GM19351 (cell line): Measurements from ENCODE around the gene ENC1.

ENCODE experiments used
- ATAC-seq: cut with Tn5 transposase; IDR thresholded peaks from one replicate; pipeline ENCODE4 v1.9.1; 2021; ENCODE audit warnings: mild to moderate bottlenecking, moderate library complexity; ENCODE audit not compliant: unreplicated experiment

ENC1 gene

DNA sequence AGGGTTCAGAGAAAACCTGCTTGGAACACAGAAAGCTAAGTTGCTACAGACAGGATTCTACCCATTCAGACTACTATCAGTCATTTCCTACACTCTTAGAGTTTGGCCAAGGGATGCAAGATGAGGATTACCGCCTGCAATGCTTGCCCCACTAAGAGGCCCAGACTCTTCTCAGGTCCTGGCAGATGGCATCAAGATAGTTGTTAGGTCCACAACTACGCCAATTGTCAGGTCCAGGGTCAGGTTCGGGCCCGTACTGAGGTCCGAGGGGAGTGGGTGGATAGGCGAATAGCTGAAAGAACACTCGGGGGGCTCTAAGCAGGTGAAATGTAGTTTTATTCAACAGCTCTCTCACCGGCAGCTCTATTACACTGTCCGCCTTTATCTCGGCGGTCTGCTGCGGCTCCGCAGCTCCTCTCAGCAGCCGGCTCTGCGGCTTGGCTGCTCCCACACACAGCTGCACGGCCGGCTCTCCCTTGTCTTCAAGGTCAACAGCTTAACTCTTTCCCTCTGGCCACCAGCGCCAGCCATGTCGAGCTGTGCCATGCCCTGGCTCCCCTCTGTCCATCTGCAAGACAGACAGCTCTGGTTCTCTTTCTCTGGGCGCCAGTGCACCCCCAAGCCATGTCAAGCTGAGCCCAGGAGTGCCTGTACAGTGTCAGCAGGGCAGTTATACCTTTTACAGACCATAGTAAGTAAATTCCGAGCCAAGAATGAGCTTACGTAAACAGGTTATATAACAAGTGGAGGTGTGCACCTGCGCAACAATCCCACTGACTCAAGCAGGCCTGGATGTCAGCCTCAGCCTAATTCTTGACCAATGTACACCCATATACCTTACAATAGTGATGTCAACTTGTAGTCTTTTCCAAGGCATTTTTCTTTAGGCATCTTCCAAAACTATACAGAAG is 24.0 kb downstream of the ENC1 start:
- no peak for ATAC-seq

DNA sequence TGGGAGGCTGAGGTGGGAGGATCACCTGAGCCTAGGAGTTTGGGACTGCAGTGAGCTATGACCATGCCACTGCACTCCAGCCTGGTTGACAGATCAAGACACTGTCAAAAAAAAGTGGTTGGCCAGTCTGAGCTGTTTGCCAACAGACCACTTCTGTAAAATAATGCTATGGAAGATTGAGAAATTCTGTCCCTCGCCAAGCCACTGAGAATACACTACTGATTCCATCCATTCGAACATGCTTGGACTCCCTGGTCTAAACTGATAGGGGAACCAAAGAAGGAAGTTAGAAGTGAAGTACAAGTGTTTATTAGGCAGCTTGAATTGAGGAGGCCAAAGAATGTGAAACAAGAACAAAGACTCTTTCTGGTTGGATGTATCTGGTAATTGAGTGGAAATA is 27.2 kb downstream of the ENC1 start:
- no peak for ATAC-seq

DNA sequence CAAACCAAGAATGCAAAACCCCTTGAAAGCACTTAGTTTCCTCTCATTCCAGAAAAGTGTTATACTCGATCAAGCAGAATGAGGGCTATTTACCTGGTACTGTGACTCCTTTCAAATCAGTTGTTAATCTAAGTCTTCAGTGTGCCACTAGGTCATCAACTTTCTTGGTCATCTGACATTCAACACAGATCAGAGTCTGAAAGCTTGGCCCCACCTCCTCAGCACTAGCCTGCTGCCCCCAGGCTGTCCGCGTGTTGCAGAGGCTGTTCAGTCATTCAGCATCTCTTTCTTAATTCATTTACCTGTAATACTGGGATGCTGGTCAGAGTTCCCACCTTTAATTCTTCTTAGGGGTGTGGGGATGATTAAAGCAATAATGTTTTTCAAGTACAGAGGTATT is 28.5 kb downstream of the ENC1 start:
- ATAC-seq, result no peak

DNA sequence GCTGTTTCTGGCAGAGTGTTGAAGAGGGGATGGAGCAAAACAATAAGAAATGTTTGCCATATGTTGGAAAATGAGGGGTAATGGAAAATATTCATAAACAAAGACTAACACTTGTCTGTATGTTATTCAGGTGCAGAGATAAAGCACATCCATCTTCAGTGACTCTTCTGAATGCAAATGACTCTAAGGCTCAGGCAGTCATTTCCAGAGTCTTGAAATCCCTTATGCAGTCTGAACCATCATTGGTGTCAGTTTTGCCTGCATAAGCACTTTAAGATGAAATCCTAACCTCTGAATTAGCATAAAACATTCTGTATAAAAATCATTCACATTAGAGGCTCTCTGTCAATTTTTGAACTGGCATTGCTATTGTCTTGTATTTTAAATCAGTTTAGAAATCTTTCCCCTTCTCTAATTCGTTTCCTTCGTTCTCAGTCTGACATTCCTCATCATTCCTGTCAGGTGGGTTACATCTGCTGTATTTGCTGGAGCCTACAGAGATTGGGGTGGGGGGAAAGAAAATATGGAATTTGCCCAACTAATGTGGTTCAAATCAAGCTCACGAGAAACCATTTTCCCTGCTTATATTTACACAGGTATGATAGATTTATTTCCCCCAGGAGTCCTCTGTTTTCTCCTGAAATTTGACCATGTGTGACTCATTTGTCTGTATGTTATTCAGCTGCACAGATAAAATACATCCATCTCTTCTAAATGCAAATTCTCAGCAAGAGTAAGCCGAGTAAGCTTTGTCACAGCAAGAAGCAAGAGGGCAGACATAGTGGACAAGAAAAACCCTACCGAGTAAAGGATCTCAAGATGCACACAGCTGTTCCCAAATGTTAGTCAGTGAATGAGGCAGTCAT is 31.6 kb downstream of the ENC1 start:
- ATAC-seq, result no peak

DNA sequence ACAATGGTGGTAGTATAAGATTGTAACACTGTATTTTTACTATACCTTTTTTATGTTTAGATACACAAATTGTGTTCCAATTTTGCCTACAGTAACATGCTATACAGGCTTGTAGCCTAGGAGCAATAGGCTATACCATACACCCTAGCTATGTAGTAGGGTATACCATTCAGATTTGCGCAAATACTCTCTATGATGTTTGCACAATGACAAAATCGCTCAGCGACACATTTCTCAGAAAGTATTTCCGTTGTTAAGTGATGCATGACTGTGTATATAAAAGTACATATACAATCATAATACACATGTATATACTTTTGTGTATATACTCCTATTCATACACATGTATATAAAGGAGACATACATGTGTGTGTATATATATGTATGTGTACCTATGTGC is 34.8 kb downstream of the ENC1 start:
- ATAC-seq, result no peak

DNA sequence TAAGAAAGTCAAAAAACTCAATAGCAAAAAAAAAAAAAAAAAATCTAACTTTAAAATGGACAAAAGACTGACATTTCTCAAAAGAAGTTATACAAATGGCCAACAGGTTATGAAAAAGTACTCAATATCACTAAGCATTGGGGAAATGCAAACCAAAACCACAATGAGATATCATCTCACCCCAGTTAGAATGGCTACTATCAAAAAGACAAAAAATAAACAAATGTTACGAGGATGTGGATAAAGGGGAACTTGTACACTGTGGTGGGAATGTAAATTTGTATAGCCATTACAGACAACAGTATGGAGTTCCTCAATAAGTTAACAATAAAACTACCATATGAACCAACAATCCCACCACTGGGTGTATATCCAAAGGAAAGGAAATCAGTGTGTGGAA is 37.2 kb downstream of the ENC1 start:
- no peak for ATAC-seq

DNA sequence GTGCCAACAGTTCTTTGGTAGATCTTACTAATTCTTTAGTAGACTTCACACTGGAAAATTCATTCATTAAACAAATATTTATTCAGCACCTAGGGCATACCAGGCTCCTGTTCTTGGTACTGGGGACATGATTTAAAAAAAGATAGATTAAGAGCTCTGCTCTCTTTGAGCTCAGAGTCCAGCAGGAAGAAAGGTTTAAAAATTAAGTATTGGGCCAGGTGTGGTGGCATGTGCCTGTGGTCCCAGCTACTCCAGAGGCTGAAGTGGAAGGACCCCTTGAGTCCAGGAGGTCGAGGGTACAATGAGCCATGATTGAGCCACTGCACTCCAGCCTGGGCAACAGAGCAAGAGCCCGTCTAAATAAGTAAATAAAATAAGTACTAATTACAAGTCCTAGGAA is 41.4 kb downstream of the ENC1 start:
- ATAC-seq, result no peak

DNA sequence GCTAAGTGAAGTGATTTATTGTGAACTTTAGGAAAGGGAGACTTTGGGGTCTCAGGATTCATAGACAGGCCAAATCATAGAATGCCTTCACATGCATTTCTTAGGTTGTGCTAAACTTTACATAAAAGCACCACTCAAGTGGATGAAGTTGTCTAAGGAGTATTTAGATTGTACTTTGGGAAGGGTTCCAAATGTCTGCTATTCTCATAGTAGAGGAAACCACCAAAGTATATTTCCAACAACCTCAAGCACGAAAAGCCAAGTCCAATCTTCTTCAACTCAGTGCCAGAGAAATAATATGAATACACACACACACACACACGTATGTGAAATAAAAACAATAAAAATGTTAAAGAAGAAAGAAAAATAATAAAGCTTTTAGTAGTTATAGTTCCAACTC is 41.8 kb downstream of the ENC1 start:
- ATAC-seq, result no peak

DNA sequence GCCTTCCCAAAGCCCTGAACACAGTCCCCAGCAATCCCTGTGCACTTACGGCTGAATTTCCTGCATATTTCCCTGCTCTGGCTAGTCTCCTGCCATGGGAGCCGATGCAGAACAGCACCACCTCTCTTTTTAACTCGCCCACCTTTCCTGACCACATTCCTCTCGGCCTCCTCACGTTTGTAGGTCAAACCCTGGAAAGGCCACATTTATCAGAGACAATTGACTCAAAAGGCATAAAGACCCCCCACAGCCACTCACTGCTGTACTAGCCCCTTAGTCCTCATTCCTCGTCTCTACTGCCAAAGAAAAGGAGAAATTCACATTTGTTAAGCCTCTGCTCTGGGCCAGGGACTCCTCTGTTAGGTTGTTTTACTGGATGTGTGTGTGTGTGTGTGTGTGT is 43.6 kb downstream of the ENC1 start:
- no peak for ATAC-seq

DNA sequence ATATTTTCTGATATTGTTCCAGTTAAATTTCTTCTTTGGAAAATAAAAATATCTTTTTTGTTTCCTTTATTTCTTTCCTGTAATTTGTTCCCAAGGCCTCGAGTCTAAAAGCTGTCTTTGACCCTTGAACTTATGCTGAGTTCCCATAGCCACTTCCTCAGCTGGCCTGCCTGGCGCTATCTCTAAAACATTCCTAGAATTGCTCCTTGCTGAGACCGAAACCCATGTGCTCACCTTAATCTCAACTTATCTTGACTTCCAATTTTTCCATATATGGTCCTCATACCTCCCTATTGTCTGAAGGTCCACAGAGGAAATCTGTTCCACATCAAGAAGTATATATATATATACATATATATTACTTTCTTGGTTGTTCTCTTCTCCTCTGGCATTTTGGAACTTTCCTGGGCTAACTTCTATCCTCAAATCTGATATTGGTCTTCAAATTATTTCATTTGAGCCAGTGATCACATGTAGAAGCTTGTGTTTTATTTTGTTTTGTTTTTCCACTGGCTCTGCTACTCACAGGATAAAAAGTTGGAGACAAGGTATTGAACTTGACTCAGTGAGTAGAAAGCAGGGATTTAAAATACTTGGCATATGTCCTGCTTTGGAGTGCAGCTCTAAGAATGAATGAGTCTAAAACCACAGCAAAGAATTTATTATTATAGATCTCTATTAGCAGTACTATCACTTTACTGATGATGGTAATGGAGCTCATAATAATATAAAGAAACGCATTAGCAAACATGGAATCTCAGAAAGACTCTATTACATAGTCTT is 45.2 kb downstream of the ENC1 start:
- ATAC-seq, result no peak

DNA sequence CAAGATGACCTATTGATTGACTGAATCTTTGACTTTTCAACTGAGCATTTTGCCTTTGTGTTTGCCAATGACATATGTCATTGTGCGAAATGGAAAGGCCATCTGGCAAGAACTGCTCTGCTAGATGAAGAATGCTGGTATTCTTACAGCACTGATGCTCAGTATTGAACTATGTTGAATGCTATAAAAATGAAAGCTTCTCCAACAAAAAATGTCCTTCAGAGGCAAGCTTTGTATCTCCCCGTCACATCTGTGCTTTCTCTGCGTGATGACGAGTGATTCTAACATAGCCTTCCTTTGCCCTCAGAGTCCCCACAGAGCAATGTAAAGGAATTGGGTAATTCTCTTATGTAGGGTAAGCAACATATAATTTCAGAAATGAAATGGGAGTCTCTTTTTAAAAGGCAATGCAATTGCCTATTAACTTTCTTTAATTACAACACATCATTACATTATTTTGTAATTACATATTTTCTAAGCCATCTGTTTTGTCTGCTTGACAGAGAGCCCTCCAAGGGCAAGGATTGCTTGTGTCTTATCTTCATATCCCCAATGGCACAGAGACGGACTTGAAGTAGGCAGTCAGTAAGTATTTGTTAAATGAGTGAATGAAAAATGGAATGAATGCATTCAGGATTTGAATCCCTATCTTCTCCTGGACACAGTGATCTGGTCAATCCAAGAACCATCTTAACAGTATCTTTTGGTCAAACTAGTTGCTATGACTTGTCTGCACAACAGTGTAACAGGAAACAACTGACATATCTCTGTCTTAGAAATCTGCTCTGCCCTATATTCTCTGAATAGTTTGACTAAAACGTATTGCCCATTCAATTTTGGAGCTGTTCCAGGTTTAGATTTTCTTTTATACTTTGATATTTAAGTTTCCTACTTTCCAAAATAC is 46.1 kb downstream of the ENC1 start:
- no peak for ATAC-seq

DNA sequence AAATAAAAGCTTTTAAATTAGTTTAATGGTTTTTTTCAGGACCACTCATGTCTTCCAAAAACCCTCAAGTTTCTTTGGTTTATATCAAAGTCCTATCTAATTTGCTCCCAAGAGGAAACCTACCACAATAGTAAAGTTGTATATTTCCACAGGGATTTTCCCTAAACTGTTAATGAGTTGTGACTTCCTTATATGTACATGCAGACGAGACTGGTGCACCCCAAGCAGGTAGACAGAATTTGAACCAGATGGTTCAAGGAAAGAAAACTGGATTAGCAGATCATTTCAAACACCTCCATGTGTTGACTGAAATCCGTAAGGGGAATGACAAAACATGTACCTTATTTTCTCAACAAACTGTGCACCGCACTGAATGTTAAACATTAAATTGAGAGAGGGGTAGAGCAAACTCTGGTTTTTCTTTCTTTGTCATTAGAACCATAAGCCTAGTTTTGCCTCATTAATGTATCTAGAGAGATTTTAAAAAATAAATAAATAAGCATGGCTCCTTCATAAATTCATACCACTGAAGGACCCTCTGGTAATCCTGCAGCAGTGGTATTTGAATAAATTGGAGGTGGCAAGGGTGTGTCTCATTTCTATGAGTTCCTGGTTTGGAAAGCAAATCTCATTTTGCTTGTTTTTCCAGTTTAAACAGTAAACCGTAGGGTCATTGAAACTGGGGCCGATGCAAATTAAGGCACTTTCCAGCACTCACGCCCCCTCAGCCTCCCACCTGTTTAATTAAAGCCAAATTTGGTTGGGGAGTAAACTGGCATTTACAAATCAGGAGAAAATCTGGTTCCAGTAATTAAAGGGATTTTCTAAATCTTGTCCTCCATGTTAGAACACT is 51.1 kb downstream of the ENC1 start:
- no peak for ATAC-seq

DNA sequence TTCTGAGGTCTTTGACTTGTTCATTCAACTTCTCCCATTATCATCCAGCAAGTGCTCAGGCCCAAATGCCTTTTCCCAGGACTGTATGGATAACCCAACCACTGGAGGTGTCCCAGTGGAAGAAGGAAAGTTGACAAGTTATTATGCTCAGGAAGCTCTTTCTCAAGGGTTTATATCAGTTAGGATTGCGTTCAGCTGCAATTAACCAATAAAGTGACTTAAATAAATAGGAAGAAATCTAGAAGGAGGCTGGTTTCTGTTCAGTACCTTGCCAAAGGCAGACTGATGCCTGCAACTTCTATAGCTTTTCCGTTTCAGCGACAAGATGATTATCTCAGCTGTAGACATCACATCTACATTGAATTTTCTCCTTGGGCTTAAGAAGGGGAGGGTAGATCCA is 52.1 kb downstream of the ENC1 start:
- ATAC-seq, result no peak

DNA sequence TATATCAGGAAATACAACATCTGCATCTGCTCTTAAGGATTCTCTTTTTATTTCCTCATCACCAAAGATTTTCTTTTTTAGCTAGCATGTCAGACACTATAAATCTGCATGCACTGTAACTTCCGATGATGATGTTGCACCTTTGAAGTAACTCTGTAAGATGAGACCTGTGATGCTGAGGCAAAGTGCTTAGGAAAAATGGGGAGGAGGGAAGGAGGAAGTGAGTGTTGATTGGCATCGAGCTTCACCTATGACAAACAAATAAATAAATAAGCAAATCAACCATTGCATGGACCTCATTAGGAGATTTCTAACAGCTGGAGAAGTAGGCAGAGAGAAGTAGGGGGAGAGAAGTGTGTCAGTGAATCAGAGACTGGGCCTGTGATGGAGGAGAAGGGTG is 52.6 kb downstream of the ENC1 start:
- no peak for ATAC-seq

DNA sequence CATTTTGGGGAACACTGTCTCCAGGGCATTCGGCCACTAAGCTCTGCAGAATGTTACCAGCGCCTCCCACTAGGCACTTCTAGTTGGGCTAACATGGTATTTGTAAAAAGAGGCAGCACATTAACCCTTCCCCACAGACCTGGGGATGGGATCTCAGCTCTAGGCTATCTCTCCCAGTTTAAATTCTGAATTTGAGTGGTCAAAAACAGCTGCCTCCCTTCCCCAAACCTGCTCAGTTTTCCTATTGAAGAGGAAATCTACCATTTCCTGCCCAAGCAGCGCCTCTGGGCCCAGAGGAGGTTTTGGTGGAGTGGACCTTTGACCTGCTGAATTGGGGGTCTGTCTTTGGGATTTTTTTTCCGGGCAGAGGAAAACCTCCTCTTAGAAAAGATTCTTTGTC is 53.2 kb downstream of the ENC1 start:
- ATAC-seq, result no peak

DNA sequence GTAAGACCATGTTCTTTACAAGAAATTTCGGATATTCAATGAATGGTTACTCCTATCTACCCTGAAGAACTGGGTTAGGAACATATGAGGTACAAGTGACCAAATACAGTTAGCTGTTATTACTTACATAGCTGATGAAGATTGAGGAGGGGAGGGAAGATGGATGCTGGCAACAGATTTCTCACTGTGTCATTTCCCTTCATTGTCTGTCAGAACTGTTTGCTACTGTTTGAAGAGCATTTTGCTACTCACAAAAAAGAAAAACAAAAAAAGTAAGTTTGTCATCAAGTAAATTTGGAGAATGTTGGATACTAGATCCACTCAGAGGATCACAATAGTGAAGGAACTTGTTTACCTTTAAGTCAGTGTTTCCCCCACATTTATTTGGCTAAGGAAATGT is 53.7 kb downstream of the ENC1 start:
- ATAC-seq, result no peak

DNA sequence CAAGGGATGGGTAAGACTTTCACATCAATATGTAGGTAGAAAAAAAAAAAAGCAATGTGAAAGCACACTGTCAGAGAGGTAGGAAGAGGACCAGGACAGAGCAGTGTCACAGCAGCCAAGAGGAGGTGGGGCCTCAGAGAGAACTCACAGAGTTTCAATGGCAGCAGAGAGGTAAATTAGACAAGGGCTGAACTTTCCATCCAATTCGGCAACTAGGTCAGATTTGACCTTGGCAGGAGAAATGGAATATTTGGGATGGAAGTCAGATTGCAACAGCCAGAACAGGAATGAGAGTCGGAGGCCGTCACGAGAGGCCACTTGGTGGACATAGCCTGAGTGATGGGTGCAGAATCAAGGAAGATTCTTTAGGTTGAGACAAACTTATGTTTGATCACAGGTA is 57.7 kb downstream of the ENC1 start:
- ATAC-seq, result no peak

DNA sequence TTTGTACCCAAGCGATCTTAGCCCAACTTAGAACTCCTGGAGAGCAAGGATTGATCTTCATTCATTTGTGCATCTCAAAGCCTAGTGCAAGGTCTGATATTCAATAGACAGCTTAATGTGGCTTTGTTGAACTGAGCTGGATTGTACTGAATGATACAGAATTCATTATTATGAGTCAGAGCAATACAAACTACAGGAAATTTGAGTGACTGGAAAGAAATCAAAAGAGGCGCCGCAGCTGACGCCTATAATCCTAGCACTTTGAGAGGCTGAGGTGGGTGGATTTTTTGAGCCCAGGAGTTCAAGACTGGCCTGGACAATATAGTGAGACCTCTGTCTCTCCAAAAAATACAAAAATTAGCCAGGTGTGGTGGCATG is 58.6 kb downstream of the ENC1 start:
- no peak for ATAC-seq

DNA sequence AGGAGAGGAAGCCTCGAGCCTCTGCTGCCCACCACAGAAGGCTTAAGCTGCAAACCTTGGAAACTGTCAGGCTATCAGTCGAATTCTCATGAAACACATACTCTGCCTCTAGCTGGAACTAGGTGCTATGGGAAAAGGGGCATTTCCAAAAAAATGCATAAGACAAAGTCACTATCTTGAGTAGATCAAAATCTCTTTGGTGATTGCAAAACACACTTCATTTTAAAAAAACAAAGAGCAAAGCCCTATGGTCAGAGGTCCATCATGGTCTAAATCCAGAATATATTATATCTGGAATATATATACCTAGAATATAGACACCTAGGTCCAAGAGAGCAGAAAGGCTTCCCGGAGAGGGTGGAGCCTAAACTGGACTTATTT is 59.8 kb downstream of the ENC1 start:
- no peak for ATAC-seq
